Esophagus mucosa (tissue), 1 donor: Measurements from ENCODE around the gene LMX1B. TPM values are rescaled to one million over a fixed set of nuclear protein-coding genes. Genes with fewer than 3 reads are reported as not detected.

ENCODE experiments used
- ATAC-seq: fragments of 200-7000 bp; cut with Tn5 transposase; one replicate; pipeline ENCODE4 v1.9.1; 2020
- total RNA-seq: library from RNA; stranded (reverse); gene quantifications from one replicate; pipeline ENCODE4 v1.2.4, GENCODE V29; 2023
- donor health status: DM: yes; HTN: yes; CAD: no.

LMX1B gene
- total RNA-seq, 1 donor from 2014 or later: not detected

- no peak for ATAC-seq
Measured at GRCh38 chr9:126618585-126619360, 5.0 kb downstream of the LMX1B start.

DNA sequence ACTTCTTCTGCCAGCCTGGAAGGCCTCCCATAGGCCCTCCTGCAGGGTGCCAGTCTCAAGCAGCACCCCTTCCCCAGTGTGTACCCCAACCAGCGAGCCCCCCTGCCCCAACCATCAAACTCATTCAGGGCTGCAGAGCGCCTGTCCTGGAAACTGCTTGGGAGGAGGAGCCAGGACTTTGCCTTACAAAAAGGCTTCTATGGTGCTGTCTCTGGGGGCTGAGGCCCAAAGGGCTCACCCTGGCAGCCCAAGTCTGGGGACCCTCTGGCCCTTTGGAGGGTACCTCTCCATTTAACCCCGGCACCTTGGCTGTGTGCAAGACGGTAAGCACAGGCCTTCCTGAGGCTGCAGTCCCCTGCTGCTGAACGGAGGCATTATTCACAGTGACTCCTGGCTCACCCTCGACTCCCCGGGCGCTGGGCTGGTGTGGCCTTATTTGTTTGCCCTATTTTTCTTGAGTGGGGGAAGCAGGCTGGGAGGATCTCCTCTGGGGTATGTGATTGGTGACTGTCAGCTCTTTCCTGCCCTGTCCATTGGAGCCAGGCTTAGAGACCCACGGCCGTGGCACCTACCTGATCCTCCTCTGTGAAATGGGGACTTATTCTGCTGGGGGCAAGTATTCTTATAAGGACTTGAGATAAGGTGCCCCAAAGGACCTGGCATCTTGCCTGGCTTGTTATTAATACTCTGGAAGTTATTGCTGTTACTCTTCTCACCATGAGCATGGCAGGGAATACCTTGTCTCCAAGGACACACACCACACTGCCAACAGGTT lies 5.8 kb downstream of the LMX1B start:
- no peak for ATAC-seq

DNA sequence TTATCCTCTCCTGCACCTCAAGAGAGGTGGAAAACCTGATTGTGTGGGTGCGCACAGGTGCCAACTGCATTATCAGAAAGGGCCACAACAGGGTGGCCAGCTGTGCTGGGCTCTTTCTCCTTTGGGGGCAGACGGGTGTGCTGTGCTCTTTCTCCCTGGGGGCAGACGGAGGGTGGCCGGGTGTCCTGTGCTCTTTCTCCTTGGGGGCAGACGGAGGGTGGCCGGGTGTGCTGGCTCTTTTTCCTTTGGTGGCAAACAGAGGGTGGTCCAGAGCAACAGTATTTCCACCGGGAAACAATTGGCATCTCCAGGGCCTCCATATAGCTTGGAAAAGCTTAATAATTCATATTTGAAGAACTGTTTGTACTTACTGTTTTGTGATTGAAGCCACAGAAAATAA lies 6.8 kb downstream of the LMX1B start:
- ATAC-seq: no peak

- no peak for ATAC-seq
Measured at GRCh38 chr9:126621061-126621918, 7.6 kb downstream of the LMX1B start.

DNA sequence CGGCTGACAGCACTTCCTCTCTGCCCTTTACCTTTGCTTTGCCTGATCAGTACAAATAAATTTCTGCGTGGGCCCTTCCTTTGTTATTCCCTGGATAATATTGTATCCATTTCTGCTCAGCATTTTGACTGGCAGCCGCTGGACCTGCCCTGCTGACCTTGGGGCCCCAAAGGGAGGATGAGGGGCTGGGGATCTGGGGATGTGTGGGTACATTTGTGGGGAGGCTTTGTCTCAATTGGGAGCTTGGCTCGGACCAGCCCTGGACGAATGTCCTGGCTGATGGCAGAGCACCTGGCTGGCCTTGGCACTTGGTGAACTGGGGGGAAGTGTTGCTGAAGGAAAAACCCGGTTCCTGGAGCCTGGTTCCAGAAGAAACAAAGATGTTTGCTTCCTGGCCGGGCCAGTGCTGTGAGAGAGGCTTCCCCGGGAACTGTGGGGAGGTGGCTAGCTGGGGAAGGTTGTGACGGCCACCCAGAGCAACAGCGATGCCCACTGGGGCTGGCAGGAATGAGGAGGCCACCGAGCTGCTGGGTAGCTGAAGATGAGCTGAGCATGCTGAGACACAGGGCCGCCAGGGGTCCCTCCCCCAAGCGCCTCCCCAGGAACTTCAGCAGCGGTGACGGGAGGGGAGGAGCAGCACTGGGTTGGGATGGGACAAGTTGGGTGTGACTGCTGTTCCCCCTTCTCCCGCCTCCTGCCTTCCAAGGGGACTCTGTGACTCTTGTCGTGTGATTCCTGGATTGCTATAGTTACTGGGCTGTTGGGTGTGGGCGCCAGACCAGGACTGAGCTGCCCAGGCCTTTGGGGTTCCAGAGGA lies 8.4 kb downstream of the LMX1B start:
- no peak for ATAC-seq

GRCh38 chr9:126623314-126623666 lies 9.6 kb downstream of the LMX1B start:
- no peak for ATAC-seq

- no peak for ATAC-seq
Measured at GRCh38 chr9:126623667-126624478, 10.1 kb downstream of the LMX1B start.

- no peak for ATAC-seq
Measured at GRCh38 chr9:126624479-126624826, 10.7 kb downstream of the LMX1B start.

DNA sequence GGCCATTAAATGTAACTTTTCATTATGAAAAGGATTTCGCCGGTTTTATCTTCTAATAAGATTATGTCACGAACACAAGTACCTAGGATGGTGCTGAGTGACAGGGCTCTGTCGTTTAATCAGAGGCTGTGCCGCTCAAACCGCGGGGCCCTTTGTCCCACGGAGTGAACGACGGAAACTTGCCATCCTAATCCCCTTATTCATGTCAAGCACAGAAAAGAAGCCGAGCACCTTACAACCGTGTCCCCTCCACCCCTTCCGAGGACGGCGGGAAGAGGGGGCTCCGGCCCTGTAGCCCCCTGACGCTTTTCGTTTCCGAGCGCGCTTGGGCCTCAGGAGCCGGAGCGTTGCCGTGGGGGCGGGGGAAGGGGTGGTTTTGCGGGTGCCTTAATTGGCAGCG lies 11.2 kb downstream of the LMX1B start:
- ATAC-seq: no peak

GRCh38 chr9:126625329-126626126 lies 11.8 kb downstream of the LMX1B start:
- no peak for ATAC-seq

- no peak for ATAC-seq
Measured at GRCh38 chr9:126626127-126626925, 12.6 kb downstream of the LMX1B start.

- no peak for ATAC-seq
Measured at GRCh38 chr9:126626926-126627233, 13.2 kb downstream of the LMX1B start.

GRCh38 chr9:126628146-126628545 lies 14.4 kb downstream of the LMX1B start:
- no peak for ATAC-seq

DNA sequence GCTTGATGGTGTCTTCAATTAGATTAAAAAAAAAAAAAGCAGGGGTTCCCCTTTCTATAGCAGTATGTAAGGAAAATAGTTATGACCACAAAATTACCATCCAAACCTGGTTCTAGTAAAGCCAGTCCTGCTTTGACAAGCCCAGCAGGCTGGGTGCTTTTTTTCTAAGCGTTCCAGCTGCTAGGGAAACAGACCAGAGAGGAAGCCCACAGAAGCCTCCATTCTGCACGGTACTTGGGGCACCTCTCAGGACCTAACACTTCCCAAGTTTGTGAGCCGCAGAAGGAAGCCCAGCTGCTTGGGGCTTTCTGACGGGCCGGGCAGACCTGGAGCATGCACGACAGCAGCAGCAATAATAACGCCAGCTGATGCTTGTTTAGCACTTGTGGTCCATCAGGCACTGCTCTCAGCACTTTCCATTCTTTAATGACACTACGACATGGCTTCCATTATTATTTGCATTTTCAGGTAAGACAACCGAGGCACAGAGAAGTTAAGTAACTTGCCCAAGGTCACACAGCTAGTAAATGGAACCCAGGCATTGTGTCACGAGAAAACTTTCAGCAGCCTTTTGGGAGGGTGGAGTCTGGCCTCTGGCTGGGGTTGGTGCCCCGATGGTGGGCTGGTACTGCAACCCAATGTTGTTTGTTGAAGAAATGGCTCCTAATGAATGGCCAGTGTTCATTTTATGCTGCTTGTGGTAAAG lies 15.4 kb downstream of the LMX1B start:
- ATAC-seq: no peak

- peak; percentile 58 for ATAC-seq
Measured at GRCh38 chr9:126630458-126631237, 16.9 kb downstream of the LMX1B start.

- no peak for ATAC-seq
Measured at GRCh38 chr9:126631254-126631653, 17.5 kb downstream of the LMX1B start.

DNA sequence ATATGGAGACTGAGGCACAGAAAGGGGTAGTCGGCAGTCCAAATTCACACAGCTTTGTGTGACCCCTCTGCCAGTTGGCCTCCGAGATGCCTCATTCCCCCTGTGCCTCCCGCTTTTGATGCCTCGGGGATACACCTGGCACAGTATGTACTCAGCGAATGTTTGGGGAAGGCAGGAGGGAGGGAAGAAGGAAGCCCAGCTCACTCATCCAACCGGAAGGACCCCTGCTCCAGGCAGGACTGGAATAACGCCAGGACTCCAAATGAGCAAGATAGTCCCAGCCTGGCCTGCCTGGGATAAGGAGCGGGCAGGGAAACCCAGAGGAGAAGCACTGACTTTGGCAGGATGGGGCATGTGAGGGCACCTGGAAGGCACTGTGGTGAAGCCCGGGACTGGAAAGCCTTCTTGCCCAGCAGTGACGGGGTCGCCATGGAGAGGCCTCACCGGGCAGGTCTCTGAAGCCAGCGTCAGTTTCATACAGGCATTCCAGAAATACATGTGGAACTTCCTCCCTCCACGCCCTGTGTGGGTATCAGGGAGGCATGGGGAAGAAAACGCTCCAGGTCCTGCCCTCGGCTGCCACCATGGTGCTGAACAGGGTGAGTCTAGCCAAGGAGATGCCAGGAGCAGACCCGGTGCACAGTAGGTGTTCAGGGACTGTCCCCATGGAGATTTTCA lies 20.3 kb downstream of the LMX1B start:
- peak; percentile 31 for ATAC-seq

GRCh38 chr9:126635061-126635460 lies 21.3 kb downstream of the LMX1B start:
- ATAC-seq: no peak
